GM11168 (cell line): Measurements from ENCODE around the gene EXO5.
"Not testable (repeated sequence)": the region's sequence is repeated elsewhere in the genome, so short reads cannot be mapped to it uniquely, and the experiment has no call there.

Experiments
- in situ Hi-C: fragments of 300-500 bp; cut with MboI; formaldehyde crosslinking; loops from one replicate; pipeline ENCODE4 v1.12.0; 2022; ENCODE audit warnings: low sequenced_read_pairs; ENCODE audit not compliant: unreplicated experiment

The EXO5 gene

DNA sequence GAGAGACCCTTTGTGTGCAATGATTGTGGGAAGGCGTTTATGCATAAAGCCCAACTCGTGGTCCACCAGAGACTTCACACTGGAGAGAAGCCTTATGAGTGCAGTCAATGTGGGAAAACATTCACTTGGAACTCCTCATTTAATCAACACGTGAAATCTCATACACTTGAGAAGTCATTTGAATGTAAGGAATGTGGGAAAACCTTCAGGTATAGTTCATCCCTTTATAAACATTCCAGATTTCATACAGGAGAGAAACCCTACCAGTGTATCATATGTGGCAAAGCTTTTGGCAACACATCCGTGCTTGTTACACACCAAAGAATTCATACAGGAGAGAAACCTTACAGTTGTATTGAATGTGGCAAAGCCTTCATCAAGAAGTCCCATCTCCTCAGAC lies 38.4 kb downstream of the EXO5 start:
- in situ Hi-C loops: no loop called here

DNA sequence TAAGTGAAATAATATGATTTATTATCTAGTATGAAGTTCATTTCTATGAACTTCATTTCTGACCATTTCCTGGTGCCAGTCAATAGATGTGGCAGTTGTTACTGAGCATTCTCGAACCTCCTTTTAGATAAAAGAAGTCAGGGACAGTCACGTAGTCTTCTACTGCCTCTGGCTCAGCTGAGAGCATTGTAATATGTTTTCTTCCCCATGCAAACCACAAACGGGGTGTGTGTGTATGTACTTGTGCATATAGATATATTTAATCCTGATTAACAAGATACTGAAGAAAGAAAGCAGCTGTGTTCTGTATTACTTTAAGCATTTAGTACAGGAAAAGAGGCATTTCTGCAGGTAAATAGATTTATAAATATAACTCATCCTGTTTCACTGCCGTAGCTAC lies 44.5 kb downstream of the EXO5 start:
- in situ Hi-C loops: no loop called here

DNA sequence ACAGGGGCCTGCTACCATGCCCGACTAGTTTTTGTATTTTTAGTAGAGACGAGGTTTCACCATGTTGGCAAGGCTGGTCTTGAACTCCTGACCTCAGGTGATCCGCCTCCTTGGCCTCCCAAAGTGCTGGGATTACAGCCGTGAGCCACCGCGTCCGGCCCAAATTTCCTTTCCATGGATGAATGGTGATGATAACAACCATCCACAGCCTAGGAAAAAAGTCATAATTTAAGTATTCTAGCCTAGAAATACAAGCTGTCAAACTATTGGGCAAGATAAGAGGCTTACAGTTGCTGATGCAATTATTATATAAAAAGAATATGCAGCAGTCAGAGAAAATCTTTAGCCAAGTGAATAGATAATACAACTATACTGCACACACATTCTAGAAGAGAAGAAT lies 46.2 kb downstream of the EXO5 start:
- in situ Hi-C loops: not testable (repeated sequence)

DNA sequence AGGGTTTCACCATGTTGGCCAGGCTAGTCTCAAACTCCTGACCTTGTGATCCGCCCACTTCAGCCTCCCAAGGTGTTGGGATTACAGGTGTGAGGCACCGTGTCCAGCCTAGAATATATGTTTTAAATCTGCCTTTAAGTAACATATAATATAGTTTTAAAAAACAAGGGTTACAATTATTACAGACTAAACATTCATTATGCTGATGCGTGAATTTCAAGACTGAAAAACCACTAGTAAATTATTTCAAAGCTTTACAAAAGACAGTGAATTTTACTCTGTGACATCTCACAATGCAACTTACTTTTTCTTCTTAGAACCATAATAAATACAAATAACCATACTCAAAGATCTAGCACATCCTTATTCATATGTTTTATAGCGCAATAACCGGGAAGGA lies 47.6 kb downstream of the EXO5 start:
- in situ Hi-C loops: no loop called here

DNA sequence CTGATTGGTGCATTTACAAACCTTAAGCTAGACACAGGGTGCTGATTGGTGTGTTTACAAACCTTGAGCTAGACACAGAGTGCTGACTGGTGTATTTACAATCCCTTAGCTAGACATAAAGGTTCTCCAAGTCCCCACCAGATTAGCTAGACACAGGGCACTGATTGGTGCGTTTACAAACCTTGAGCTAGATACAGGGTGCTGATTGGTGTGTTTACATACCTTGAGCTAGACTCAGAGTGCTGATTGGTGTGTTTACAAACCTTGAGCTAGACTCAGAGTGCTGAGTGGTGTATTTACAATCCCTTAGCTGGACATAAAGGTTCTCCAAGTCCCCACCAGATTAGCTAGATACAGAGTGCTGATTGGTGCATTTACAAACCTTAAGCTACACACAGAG lies 49.7 kb downstream of the EXO5 start:
- in situ Hi-C loops: not testable (repeated sequence)

DNA sequence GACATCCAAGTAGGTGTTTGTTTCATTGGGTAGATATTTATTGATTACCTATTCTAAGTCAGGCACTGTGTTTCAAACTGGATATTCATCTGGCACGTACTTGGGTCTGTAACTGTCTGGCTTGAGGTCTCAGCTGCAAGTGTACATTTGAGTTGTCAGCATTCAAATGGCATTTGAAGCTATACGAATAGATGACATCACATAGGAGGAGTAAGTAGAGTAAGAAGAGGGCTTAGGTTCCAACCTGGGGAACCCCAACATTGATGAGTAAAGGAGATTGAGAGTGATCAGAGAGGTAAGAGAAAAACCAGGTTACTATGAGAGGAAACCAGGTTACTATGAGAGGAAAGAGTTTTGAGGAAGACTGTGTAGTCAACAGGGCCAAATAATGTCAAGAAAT lies 53.6 kb downstream of the EXO5 start:
- in situ Hi-C loops: no loop called here

DNA sequence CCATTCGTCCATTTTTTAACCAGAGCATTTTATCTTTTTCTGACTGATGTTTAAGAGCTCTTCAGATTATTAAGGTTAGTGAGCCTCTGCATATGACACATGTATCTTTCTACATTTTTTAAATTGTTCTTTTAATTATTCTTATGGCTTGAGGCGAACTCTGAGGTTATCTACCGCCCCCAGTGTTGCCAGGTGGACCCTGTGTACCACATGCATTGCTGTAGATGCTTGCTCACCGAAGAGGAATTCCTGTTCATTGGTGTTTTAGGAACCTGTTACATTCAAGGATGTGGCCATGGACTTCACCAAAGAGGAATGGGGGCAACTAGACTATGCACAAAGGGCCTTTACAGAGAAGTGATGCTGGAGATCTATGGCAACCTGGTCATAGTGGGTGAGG lies 54.7 kb downstream of the EXO5 start:
- in situ Hi-C loops: no loop called here

DNA sequence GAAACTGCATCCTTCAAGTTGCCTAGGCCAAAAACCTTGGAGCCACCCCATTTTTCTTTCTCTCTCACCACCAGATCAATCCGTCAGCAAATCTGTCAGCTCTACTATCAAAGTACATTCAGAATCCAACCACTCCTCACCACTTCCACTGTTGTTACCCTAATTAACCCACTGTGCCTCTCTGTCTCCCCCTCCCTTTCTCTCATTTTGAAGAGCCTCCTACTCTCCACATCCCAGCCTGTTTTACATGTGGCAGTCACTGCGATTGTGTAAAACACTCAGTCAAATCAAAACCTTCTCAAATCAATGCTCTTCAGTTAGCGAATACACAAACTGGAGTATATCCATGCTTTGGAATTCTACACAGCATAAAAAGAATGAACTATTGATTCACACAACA lies 55.9 kb downstream of the EXO5 start:
- in situ Hi-C loops: no loop called here

DNA sequence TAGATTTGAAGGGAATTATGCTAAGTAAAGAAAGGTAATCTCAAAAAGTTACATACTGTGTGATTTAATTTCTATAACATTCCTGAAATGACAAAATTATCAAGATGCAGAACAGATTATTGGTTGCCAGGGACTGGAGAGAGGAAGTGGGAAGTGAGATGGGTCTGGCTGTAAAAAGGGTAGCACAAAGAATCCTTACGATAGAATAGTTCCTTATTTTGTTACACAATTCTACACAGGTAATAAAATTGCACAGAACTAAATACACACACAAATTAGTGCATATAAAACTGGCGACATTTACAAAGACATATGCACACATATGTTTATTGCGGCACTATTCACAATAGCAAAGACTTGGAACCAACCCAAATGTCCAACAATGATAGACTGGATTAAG lies 56.3 kb downstream of the EXO5 start:
- in situ Hi-C loops: no loop called here
